GM23248 (cell line): ENCODE data around the gene PHF21B. TPM values are rescaled to one million over a fixed set of nuclear protein-coding genes. Genes with fewer than 3 reads are reported as not detected.

Source experiments
- DNase-seq: peaks from one replicate; pipeline ENCODE4 v3.0.0-alpha.2; 2015
- H2AFZ ChIP-seq: fragments of 200-600 bp; sonication (generic); 2 replicates; pipeline ENCODE4 v1.6.1; 2016; ENCODE audit warnings: antibody characterized with exemption
- H3F3A ChIP-seq: fragments of 200-600 bp; sonication (generic); 2 replicates; pipeline ENCODE4 v1.6.1; 2016; ENCODE audit warnings: mild to moderate bottlenecking, antibody characterized with exemption, mixed run types; ENCODE audit not compliant: insufficient read depth
- H3K27ac ChIP-seq: fragments of 200-600 bp; sonication (generic); 2 replicates; pipeline ENCODE4 v1.5.1; 2016; ENCODE audit warnings: mild to moderate bottlenecking
- H3K27me3 ChIP-seq: fragments of 200-600 bp; sonication (generic); replicated peaks from 2 replicates; pipeline ENCODE4 v1.6.1; 2016; ENCODE audit warnings: mild to moderate bottlenecking; ENCODE audit not compliant: insufficient read depth
- H3K36me3 ChIP-seq: fragments of 200-600 bp; sonication (generic); 2 replicates; pipeline ENCODE4 v1.6.1; 2016; ENCODE audit warnings: low read depth, mild to moderate bottlenecking
- H3K4me1 ChIP-seq: fragments of 200-600 bp; sonication (generic); 2 replicates; pipeline ENCODE4 v1.6.1; 2016; ENCODE audit warnings: mild to moderate bottlenecking; ENCODE audit not compliant: insufficient read depth
- H3K4me2 ChIP-seq: fragments of 200-600 bp; sonication (generic); one replicate; pipeline ENCODE4 v1.6.1; 2016; ENCODE audit warnings: mild to moderate bottlenecking; ENCODE audit not compliant: unreplicated experiment
- H3K4me3 ChIP-seq: fragments of 200-600 bp; sonication (generic); 2 replicates; pipeline ENCODE4 v1.5.1; 2016; ENCODE audit warnings: mild to moderate bottlenecking
- H3K79me2 ChIP-seq: fragments of 200-600 bp; sonication (generic); 2 replicates; pipeline ENCODE4 v1.6.1; 2016; ENCODE audit warnings: mild to moderate bottlenecking; ENCODE audit not compliant: insufficient read depth
- H3K9ac ChIP-seq: fragments of 200-600 bp; sonication (generic); 2 replicates; pipeline ENCODE4 v1.6.1; 2016; ENCODE audit warnings: mild to moderate bottlenecking
- H3K9me2 ChIP-seq: fragments of 200-600 bp; sonication (generic); 2 replicates; pipeline ENCODE4 v1.6.1; 2016; ENCODE audit warnings: mixed run types, mild to moderate bottlenecking, moderate library complexity; ENCODE audit not compliant: insufficient read depth
- H3K9me3 ChIP-seq: fragments of 200-600 bp; sonication (generic); one replicate; pipeline ENCODE4 v1.6.1; 2017; ENCODE audit warnings: low read depth
- H4K20me1 ChIP-seq: fragments of 200-600 bp; sonication (generic); 2 replicates; pipeline ENCODE4 v1.6.0; 2016; ENCODE audit not compliant: insufficient read depth
- EZH2 ChIP-seq: fragments of 200-600 bp; sonication (generic); IDR thresholded peaks from 2 replicates; pipeline ENCODE4 v1.6.1; 2018; ENCODE audit warnings: antibody characterized with exemption, mild to moderate bottlenecking; ENCODE audit not compliant: insufficient read depth, poor library complexity, severe bottlenecking
- EZH2phosphoT487 ChIP-seq: fragments of 200-600 bp; sonication (generic); IDR thresholded peaks from 2 replicates; pipeline ENCODE4 v1.6.1; 2018; ENCODE audit warnings: antibody characterized with exemption, moderate library complexity, mild to moderate bottlenecking, low read depth; ENCODE audit not compliant: insufficient read depth
- WGBS, 2 experiments: methylation state at CpG; one replicate each; pipeline ENCODE4 v1.1.6; 2015 to 2017; ENCODE audit warnings: low lambda C conversion rate in 2 of 2, low coverage in 1 of 2; ENCODE audit errors: missing lambda C conversion rate in 2 of 2; 5-methylcytosine and 5-hydroxymethylcytosine counted together
- in situ Hi-C: fragments of 300-500 bp; cut with MboI; formaldehyde crosslinking; loops from 2 replicates; pipeline ENCODE4 v1.15.0; 2020
- polyA plus RNA-seq: library from polyadenylated mRNA; unstranded; fragments of >200 nt; fragmentation: Nextera tagmentation; extraction: Ambion mirVana; gene quantifications from 2 replicates; pipeline ENCODE4 v1.2.1, GENCODE V29; 2016
- total RNA-seq: library from RNA; depleted of rRNA; stranded (reverse); fragments of >200 nt; shearing (Covaris generic); gene quantifications from 2 replicates; pipeline ENCODE4 v1.2.3, GENCODE V29; 2014

Gene PHF21B
- total and polyA plus RNA-seq, 2 experiments from 2014 or later, result not detected

- H3K9ac ChIP-seq, result no peak overlapping the region
- in situ Hi-C loops, result no loop called here
- H3K4me1 ChIP-seq, result no peaks in the 10 kb centered on the region
- no peak overlapping the region for H3K4me2 ChIP-seq
- H3F3A ChIP-seq, result no peaks in the 10 kb centered on the region
- H3K27ac ChIP-seq, result no peak overlapping the region
- no peaks in the 10 kb centered on the region for H3K36me3 ChIP-seq
- no peak for DNase-seq
- H3K27me3 ChIP-seq, result peaks cover 6% of the 10 kb centered on the region; the same call in 1 of the 2 replicates
- H4K20me1 ChIP-seq, result no peaks in the 10 kb centered on the region
- TF ChIP-seq EZH2phosphoT487 (no peak), EZH2 (no peak)
- H3K79me2 ChIP-seq, result no peaks in the 10 kb centered on the region
- no peaks in the 10 kb centered on the region for H3K9me3 ChIP-seq
- 67 to 68% methylated on average over 18 to 19 of the region's 19 CpGs for WGBS, 2 experiments
- H2AFZ ChIP-seq, result no peak overlapping the region
- no peaks in the 10 kb centered on the region for H3K9me2 ChIP-seq
- H3K4me3 ChIP-seq, result no peak overlapping the region
Measured at GRCh38 chr22:44917372-44918165, 92.2 kb downstream of the PHF21B start.

GRCh38 chr22:44916281-44917231 lies 93.2 kb downstream of the PHF21B start:
- H3K36me3 ChIP-seq, result no peaks in the 10 kb centered on the region
- no peak for TF ChIP-seq EZH2phosphoT487
- TF ChIP-seq EZH2, result no peak
- no peaks in the 10 kb centered on the region for H3F3A ChIP-seq
- WGBS, 2 experiments, result 65 to 71% methylated on average over 31 to 46 of the region's 46 CpGs
- no peaks in the 10 kb centered on the region for H3K79me2 ChIP-seq
- H3K9me2 ChIP-seq, result no peaks in the 10 kb centered on the region
- in situ Hi-C loops, result no loop called here
- no peaks in the 10 kb centered on the region for H3K9me3 ChIP-seq
- H4K20me1 ChIP-seq, result no peaks in the 10 kb centered on the region
- no peak overlapping the region for H2AFZ ChIP-seq
- no peak overlapping the region for H3K4me3 ChIP-seq
- no peak overlapping the region for H3K9ac ChIP-seq
- H3K27me3 ChIP-seq, result no peaks in the 10 kb centered on the region; the same call in 1 of the 2 replicates
- H3K4me2 ChIP-seq, result no peak overlapping the region
- no peak for DNase-seq
- no peak overlapping the region for H3K27ac ChIP-seq
- no peaks in the 10 kb centered on the region for H3K4me1 ChIP-seq

DNA sequence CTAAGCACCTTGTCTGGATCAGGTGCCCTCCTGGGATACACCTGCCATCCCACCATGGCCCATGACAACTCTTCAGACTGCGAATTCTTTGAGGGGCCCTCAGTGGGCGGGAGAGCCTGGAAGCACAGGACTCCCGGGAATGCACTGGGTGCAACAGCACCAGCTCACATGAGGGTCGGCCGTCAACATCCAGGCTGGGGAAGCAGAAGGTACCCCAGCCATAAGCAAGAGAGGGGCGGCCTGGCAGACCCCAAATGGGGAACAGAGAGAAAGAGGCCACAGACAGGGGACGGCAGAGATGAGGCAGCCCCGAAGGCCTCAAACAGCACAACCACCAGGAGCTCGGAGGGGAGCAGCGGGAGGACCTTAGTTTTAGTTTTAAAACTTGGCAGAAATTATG lies 94.4 kb downstream of the PHF21B start:
- H3K9me2 ChIP-seq, result no peaks in the 10 kb centered on the region
- no peaks in the 10 kb centered on the region for H4K20me1 ChIP-seq
- no peak overlapping the region for H3K4me2 ChIP-seq
- 55 to 59% methylated on average over 10 of the region's 10 CpGs for WGBS, 2 experiments
- in situ Hi-C loops, result no loop called here
- no peak for DNase-seq
- H3K4me3 ChIP-seq, result no peak overlapping the region
- H3F3A ChIP-seq, result no peaks in the 10 kb centered on the region
- no peak overlapping the region for H3K9ac ChIP-seq
- H3K27ac ChIP-seq, result no peak overlapping the region
- H3K4me1 ChIP-seq, result no peaks in the 10 kb centered on the region
- no peaks in the 10 kb centered on the region for H3K79me2 ChIP-seq
- no peaks in the 10 kb centered on the region; the same call in 1 of the 2 replicates for H3K27me3 ChIP-seq
- H3K36me3 ChIP-seq, result no peaks in the 10 kb centered on the region
- no peak for TF ChIP-seq EZH2
- no peak for TF ChIP-seq EZH2phosphoT487
- no peaks in the 10 kb centered on the region for H3K9me3 ChIP-seq
- no peak overlapping the region for H2AFZ ChIP-seq

DNA sequence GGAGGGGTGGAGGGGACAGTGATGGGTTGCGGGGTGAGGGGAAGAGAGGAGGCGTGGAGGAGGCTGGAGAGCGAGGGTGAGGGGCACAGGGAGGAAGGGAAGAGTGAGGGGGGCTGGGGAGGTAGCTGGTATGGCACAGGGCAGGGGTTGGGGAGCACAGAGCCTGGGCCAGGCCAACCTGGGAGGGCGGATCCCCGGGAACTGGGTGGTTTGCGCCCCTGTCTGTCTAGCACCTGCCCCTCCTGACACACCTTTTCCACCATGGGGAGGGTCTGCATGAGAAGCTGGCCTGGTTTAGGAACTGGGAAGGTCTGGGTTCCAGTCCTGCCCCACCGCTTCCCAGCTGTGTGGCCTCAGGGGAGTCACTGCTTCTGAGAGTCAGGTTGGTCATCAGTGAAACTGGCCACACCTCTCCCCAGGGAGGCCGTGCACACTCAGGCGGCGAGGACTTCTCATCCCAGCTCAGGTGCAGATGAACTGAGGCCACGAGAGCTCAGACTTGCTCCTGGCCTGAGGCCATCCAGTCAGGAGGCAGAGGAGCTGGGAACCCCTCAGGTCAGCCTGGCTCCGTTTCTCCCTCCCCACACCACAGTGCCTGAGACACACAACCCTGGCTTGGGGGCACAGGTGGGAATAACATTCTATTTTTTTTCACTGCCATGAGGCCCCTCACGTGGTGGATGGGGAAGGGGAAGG lies 95.6 kb downstream of the PHF21B start:
- DNase-seq, result no peak
- no peak overlapping the region for H2AFZ ChIP-seq
- no peaks in the 10 kb centered on the region for H3K4me1 ChIP-seq
- H3K4me3 ChIP-seq, result no peak overlapping the region
- no peaks in the 10 kb centered on the region for H3K79me2 ChIP-seq
- in situ Hi-C loops, result no loop called here
- no peak overlapping the region for H3K27ac ChIP-seq
- WGBS, 2 experiments, result 48 to 59% methylated on average over 7 to 11 of the region's 13 CpGs
- no peak overlapping the region for H3K9ac ChIP-seq
- no peaks in the 10 kb centered on the region for H3K36me3 ChIP-seq
- H3K4me2 ChIP-seq, result no peak overlapping the region
- H3K27me3 ChIP-seq, result no peaks in the 10 kb centered on the region
- H3K9me2 ChIP-seq, result no peaks in the 10 kb centered on the region
- TF ChIP-seq EZH2, result no peak
- TF ChIP-seq EZH2phosphoT487, result no peak
- no peaks in the 10 kb centered on the region for H4K20me1 ChIP-seq
- H3F3A ChIP-seq, result no peaks in the 10 kb centered on the region
- no peaks in the 10 kb centered on the region for H3K9me3 ChIP-seq
